Uterus (tissue), 4 donors: ENCODE measurements around the gene MND1. TPM values are rescaled to one million over a fixed set of nuclear protein-coding genes. Genes with fewer than 3 reads are reported as not detected.

Experiments used
- DNase-seq, 2 donors: peaks; one replicate each; pipeline ENCODE4 v3.0.0-alpha.2; 2019 to 2020
- H3K27ac ChIP-seq, 2 donors: fragments of 200-600 bp; sonication (generic); 1 replicate in 1 of 2; 2 replicates in 1 of 2; pipeline ENCODE4 v1.5.1; 2016 to 2018
- H3K27me3 ChIP-seq, 2 donors: fragments of 200-600 bp; sonication (generic); one replicate each; pipeline ENCODE4 v1.5.1; 2018 to 2019; ENCODE audit warnings: control low read depth in 1 of 2
- H3K36me3 ChIP-seq, 2 donors: fragments of 200-600 bp; sonication (generic); one replicate each; pipeline ENCODE4 v1.5.1; 2019; ENCODE audit warnings: control low read depth in 1 of 2
- H3K4me1 ChIP-seq, 2 donors: fragments of 200-600 bp; sonication (generic); one replicate each; pipeline ENCODE4 v1.5.1; 2018 to 2019; ENCODE audit warnings: control low read depth in 1 of 2
- H3K4me3 ChIP-seq, 2 donors: fragments of 200-600 bp; sonication (generic); 1 replicate in 1 of 2; 2 replicates in 1 of 2; pipeline ENCODE4 v1.5.1; 2018 to 2019; ENCODE audit warnings: mild to moderate bottlenecking in 1 of 2
- H3K9me3 ChIP-seq, 2 donors: fragments of 200-600 bp; sonication (generic); one replicate each; pipeline ENCODE4 v1.5.1; 2019; ENCODE audit warnings: control low read depth in 1 of 2
- CTCF ChIP-seq, 4 experiments: fragments of 200-600 bp in 2 of 4; fragments of 450-650 bp in 2 of 4; sonication (generic) in 2 of 4; IDR thresholded peaks; one replicate each; pipeline ENCODE4 v1.5.1; 2016 to 2019; ENCODE audit warnings: antibody characterized with exemption in 4 of 4, mild to moderate bottlenecking in 2 of 4, moderate library complexity in 1 of 4
- POLR2A ChIP-seq, 2 donors: fragments of 450-650 bp; IDR thresholded peaks; one replicate each; pipeline ENCODE4 v1.6.1; 2016; ENCODE audit warnings: antibody characterized with exemption in 2 of 2, mild to moderate bottlenecking in 1 of 2, moderate library complexity in 1 of 2
- intact Hi-C: fragments of 100-400 bp; cut with DNase I; formaldehyde crosslinking; loops from one replicate; pipeline ENCODE4 v1.15.1; 2023; ENCODE audit warnings: low total_unique reads
- total RNA-seq, 4 donors: library from RNA; depleted of rRNA in 3 of 4; stranded (reverse); fragments of >200 nt in 3 of 4; gene quantifications; one replicate each; pipeline versions ENCODE4 v1.1.0 to v1.2.4, GENCODE V29; 2014 to 2023
- donor health status: DM: yes; HTN: yes; CAD: no.

The MND1 gene
- total RNA-seq, 4 donors from 2014 or later, result 1.0 to 6.5 TPM; not detected in 2

GRCh38 chr4:153371701-153372234, 27.3 kb downstream of the MND1 start:
- Histone ChIP-seq H3K9me3 (no peaks in the 10 kb centered on the region), H3K36me3 (no peaks in the 10 kb centered on the region), H3K4me3 (no peak overlapping the region), H3K4me1 (no peaks in the 10 kb centered on the region), H3K27ac (no peak overlapping the region), H3K27me3 (no peaks in the 10 kb centered on the region)
- intact Hi-C loops, result no loop called here
- TF ChIP-seq POLR2A (IDR thresholded peaks at IDR 0.05), result no peak
- TF ChIP-seq CTCF (IDR thresholded peaks at IDR 0.05), result no peak
- DNase-seq, result no peak

GRCh38 chr4:153372967-153373562, 28.6 kb downstream of the MND1 start:
- Histone ChIP-seq H3K9me3 (no peaks in the 10 kb centered on the region), H3K36me3 (no peaks in the 10 kb centered on the region), H3K4me1 (no peaks in the 10 kb centered on the region), H3K4me3 (no peak overlapping the region), H3K27ac (no peak overlapping the region), H3K27me3 (no peaks in the 10 kb centered on the region)
- TF ChIP-seq POLR2A (IDR thresholded peaks at IDR 0.05), result no peak
- TF ChIP-seq CTCF (IDR thresholded peaks at IDR 0.05), result no peak
- intact Hi-C loops, result no loop called here
- DNase-seq, result no peak

- H3K9me3 ChIP-seq, result no peaks in the 10 kb centered on the region
Observed at GRCh38 chr4:153374442-153374841, 30.0 kb downstream of the MND1 start.

GRCh38 chr4:153375303-153375702, 30.8 kb downstream of the MND1 start:
- no peak overlapping the region for H3K4me3 ChIP-seq
- TF ChIP-seq POLR2A (IDR thresholded peaks at IDR 0.05), result no peak
- TF ChIP-seq CTCF (IDR thresholded peaks at IDR 0.05), result no peak
- no peaks in the 10 kb centered on the region for H3K9me3 ChIP-seq
- no peak for DNase-seq
- intact Hi-C loops, result no loop called here
- H3K36me3 ChIP-seq, result no peaks in the 10 kb centered on the region
- no peaks in the 10 kb centered on the region for H3K27me3 ChIP-seq
- H3K27ac ChIP-seq, result no peak overlapping the region
- H3K4me1 ChIP-seq, result no peaks in the 10 kb centered on the region

More at GRCh38 chr4:153374442-153374841, 30.0 kb downstream of the MND1 start:
- intact Hi-C loops, result no loop called here
- Histone ChIP-seq H3K36me3 (no peaks in the 10 kb centered on the region), H3K27me3 (no peaks in the 10 kb centered on the region), H3K4me3 (no peak overlapping the region), H3K4me1 (no peaks in the 10 kb centered on the region), H3K27ac (no peak overlapping the region)
- TF ChIP-seq POLR2A (IDR thresholded peaks at IDR 0.05), result no peak
- TF ChIP-seq CTCF (IDR thresholded peaks at IDR 0.05), result no peak
- no peak for DNase-seq

GRCh38 chr4:153383131-153383530, 38.6 kb downstream of the MND1 start:
- TF ChIP-seq CTCF (IDR thresholded peaks at IDR 0.05), result no peak
- TF ChIP-seq POLR2A (IDR thresholded peaks at IDR 0.05), result no peak
- intact Hi-C loops, result no loop called here
- Histone ChIP-seq H3K9me3 (no peaks in the 10 kb centered on the region), H3K27ac (no peak overlapping the region), H3K27me3 (no peaks in the 10 kb centered on the region), H3K4me1 (no peaks in the 10 kb centered on the region), H3K4me3 (no peak overlapping the region), H3K36me3 (no peaks in the 10 kb centered on the region)
- DNase-seq, result no peak
